ENCODE measurements around the gene FUT2.

- no peak for TF ChIP-seq CTCF (IDR thresholded peaks at IDR 0.05; ENCODE audit: poor library complexity)
- no peak for TF ChIP-seq EZH2 (IDR thresholded peaks at IDR 0.05; ENCODE audit: borderline replicate concordance)
These were observed 33.3 kb downstream of the FUT2 start for GRCh38 chr19:48728911-48729664.
